SKM-1 treated with dmso at 0.1 percent for 144 hours (cell line): ENCODE data around the gene CCDC106.

Experiments
- DNase-seq: peaks from one replicate; lab custom pipeline; 2025; ENCODE audit not compliant: unreplicated experiment; lab: John Stamatoyannopoulos, UW

CCDC106 gene

DNA sequence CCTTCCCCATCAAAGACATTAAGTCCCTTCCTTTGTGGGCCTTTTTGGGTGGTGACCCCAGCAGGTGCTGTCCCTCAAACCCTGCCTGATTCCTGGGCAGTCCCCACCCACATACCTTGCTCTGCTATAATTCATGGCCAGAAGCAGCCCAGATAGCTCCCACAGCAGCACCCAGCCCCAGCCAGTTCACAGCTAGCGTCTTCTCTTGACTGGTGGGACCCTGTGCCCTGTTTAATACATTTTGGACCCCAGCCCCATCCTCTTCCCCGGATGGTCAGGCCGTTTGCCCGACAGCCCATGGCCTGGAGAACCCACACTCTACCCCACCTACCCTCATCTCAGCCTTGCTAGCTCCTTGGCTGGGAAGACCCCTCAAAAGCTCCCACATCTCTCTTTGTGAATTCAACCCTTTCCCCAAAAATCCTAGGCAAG, 2.1 kb downstream of the CCDC106 start:
- no peak for DNase-seq

DNA sequence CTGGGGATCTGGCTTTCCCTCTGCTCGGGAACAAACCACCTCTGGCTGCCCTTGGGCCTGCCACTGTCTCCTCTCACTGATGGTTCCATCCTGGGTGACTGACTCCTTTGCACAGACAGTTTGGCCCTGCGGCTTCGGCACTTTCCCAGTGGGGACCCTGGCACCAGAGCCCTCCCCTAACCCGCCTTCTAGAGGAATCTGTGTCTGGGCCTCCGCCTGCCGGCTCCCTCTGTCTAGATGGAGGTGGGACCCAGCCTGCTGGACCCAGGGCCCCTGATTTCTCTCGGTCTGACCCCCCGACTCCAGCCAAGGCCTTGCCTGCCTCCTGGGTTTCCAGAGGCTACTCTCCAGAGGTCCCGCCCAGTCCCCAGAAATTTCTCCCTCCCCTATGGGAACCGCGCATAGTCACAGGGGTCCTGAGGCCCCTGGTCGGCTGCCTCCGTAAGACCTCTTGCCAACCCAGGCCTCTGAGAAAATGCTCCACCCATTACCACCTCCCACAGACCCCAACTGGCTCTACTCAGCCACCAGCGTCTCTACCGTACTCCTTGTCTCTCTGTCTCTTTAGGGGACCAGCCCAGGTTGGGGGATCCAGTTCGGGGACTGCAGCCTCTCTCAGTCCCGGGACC, 2.7 kb downstream of the CCDC106 start:
- no peak for DNase-seq

DNA sequence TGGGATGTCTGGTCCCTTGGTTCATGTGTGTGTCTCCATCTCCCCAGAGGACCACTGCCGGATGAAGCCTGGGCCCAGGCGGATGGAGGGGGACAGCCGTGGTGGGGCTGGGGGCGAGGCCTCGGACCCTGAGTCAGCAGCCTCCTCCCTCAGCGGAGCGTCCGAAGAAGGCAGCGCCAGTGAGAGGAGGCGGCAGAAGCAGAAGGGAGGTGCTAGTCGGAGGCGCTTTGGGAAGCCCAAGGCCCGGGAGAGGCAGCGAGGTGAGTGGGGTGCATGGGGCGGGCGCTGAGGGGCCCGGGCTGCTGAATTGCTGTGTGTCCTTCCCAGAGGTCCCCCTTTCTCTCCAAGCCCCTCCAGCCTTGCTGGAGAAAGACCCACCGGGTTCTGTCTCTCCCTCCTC, 3.2 kb downstream of the CCDC106 start:
- no peak for DNase-seq

DNA sequence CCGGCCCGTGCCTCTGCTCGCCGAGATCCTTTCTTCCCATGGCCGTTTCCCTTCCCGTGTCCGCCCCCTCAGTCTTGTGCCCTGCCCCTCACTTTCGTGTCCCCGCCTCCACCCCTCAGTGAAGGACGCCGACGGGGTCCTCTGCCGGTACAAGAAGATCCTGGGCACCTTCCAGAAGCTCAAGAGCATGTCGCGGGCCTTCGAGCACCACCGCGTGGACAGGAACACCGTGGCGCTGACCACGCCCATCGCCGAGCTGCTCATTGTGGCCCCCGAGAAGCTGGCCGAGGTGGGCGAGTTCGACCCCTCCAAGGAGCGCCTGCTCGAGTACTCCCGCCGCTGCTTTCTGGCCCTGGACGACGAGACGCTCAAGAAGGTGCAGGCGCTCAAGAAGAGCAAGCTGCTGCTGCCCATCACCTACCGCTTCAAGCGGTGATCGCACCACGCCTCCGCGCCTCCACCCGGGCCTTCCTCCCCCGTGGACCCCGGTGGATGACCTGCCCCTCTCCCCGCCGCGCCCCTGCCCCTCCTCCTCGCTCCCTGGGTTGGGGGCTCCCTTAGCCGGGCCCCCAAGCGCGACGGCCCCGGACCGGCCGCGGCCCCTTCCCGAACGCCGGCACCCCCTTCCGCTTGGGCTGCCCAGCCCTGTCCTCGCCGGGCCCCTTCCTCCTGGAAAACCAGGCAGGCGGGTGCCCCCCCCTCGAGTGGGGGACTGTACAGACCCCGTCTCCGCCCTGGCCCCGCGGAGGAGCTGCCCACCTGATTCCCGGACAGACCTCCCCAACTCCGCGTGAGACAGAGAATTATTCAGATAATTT, 4.5 kb downstream of the CCDC106 start:
- no peak for DNase-seq

- DNase-seq = peak; percentile 77
Measured at GRCh38 chr19:55653651-55654322, 5.8 kb downstream of the CCDC106 start.

DNA sequence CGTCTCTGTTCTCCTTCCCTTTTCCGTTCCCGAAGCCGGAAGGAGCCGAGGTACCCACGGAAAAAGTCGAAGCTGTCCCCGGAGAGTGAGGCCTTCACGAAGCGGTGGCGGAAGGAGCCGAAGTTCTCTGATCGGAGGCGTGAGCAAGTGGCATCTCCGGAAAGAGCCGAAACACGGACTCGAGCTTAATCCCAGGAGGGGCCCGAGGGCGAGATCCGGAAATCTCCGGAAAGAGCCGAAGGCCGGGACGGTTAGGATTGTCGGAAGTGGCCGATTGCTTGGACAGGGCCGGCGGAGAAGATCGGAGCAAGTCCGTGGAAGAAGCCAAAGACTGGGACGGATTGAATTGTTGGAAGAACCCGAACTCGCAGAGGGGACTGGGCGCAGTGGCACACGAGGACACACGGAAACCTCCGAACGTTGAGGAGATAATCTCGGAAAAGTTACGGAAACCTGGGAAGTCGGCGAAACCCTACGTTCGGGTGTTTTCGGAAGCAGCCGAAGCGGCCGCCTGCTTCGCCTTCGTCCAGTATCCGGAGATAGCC, 6.4 kb downstream of the CCDC106 start:
- peak; percentile 89 for DNase-seq

GRCh38 chr19:55654868-55655647, 7.0 kb downstream of the CCDC106 start, which contains the start of gene U2AF2:
Gene U2AF2 (plus strand): TSS chr19:55655035. CDS start chr19:55655105, 70 bp downstream.
- DNase-seq = peak; percentile 68

DNA sequence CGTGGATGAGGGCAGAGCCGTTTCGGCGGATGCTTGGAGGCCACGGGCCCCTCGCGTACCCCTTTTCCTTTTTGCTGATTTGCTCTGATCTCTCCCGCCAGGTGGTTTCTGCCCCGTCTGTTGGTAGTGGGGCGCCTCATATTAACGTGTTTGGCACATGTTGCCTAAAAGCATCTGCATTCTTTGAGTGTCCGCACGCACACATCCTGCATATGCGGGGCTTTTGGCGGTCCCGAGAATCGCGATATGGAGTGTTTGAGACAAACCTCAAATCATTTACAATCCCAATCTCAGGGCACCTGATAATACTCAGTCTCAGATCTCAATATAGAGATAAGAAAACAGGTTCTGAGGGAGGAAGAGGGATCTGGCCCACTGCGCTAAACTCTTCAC, 7.6 kb downstream of the CCDC106 start:
- DNase-seq = no peak

- DNase-seq = no peak
Measured at GRCh38 chr19:55656552-55656951, 8.5 kb downstream of the CCDC106 start.

DNA sequence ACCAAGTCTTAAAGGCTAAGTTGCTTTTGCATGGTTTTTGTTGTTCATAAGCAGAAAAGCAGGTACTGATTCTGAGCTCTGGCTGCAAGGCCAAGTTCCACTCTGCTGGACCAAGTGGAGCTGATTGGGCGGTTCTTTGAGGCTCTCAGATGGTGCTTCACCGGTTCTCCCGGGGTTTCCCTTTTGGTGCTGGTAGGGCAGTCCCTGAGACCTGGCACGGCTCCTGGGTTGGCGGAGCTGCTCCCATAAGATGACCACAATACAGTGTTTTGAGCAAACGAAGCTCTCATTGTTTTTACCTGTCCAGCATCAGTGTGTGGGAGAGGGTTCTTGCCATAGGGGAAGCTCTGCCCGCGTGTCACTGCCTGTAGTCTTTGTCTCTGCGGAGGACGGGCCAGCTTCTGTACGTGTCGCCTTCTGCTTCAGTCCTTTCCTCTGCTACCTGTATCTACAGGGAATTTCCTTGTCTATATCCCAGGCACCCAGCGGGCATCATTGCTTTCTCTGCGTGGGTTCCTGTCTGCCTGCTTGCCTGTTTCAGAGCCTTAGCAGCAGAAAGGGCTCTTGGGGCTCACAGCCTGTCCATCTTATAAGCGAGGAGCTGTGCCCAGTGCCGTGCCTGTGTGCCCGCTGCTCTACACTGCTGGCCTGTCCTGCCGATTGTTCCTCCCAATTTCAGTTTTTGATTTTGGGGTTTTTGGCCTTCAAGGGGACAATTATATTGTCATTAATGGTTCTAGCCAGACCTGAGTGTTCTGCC, 9.2 kb downstream of the CCDC106 start:
- DNase-seq = no peak

DNA sequence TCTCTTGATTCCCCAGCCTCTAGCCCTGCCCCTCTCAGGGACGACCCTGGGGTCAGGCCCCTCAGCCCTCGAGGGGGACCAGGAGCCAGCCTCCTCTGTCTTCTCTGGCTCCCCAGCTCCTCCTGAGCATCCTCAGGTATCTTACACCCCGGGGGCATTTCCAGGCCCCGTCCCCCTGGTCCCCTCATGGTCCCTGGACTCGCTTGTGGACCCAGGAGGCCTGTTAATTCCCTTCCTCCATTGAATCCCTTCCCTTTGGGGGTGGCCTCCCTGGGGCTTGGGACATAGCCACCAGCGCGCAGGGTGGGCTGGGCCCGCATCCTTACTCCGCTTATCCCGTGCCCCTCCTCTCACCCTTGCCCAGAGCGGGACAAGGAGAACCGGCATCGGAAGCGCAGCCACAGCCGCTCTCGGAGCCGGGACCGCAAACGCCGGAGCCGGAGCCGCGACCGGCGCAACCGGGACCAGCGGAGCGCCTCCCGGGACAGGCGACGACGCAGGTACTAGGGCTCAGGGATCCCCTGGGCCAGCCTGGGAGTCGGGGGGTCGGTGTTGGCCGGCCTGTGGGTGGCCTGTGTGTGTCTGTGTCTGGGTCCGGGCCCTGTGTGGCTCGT, 10.9 kb downstream of the CCDC106 start:
- no peak for DNase-seq

DNA sequence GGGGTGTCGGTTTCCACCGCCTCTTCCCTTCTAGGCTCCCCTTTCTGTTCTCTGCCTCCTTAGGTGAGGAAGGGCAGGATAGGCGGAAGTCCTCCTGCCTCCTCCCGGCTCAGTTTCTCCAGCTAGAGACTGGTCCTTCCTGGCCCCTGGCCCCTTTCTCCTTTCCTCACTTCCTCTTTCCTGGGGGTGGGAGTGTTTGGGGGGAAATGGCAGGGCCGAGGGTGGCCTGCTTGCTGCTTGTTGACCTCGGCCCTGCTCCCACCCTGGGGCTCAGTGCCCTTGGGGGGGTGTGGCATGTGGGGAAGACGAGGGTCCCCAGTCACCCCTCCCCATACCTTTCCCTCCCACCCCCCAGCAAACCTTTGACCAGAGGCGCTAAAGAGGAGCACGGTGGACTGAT, 11.8 kb downstream of the CCDC106 start:
- no peak for DNase-seq

- no peak for DNase-seq
Measured at GRCh38 chr19:55660404-55660803, 12.4 kb downstream of the CCDC106 start.

DNA sequence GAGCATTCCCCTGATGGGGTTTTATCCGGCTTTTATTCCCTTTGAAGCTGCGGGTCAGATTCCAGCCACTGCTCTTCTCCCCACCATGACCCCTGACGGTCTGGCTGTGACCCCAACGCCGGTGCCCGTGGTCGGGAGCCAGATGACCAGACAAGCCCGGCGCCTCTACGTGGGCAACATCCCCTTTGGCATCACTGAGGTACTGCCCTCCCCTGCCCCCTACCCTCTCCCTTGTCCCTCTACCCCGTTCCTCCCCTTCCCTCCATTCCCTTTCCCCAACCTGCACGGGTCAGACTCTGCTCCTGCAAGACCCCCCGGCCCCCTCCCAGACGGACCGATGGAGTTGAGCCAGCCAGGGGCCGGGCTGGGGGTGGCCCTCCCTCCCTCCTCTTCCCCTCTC, 13.0 kb downstream of the CCDC106 start:
- no peak for DNase-seq

DNA sequence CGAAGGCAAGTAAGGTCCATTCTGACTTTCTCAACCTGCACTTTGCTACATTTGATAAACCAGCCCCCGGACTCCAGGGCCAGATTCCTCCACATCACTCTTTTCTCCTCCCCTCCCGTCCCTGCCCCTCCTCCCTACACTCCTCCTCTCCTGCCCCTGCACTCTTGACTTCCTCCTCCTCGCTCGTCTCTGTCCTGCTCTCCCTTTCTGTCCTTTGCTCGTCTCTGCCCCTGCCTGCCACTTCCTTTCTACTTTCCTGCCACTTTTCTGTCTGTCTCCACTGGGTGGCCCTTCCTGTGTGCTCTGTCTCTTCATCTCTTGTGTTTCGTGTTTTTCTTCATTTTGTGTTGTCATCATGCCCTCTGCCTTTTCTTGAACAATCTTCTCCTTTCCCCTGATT, 13.8 kb downstream of the CCDC106 start:
- DNase-seq = no peak

DNA sequence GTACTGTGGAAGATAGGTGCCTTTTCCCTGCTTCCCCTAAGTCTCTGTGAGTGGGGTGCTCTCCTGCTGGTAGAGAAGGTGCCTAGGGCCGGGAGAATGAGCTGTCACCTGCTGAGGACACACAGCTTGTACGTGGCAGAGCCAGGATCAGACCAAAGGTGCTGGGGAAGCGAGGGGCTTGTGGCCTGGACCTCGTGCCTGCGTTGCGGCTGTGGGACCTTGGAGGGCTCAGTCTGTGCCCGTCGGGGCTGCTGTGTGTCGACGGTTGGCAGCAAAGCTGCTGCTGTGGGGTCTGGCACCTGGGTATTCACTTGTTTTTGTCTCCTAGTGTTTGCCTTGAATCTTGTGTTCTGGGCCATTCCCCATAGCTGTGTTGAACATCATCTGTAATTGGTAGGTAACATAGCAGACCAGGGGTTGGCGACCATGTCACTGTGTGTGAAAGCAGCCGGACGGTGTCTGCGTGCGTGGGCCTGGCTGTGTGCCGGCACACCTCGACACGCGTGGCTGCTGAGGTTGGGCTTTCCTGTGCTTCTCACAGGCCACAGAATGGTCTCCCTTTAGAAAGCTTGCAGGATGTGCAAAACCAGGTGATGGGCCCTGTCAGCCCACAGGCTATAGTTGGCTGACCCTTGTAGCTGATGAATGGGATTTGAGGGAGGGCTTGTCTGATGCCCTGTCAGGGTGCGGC, 16.0 kb downstream of the CCDC106 start:
- DNase-seq = no peak

DNA sequence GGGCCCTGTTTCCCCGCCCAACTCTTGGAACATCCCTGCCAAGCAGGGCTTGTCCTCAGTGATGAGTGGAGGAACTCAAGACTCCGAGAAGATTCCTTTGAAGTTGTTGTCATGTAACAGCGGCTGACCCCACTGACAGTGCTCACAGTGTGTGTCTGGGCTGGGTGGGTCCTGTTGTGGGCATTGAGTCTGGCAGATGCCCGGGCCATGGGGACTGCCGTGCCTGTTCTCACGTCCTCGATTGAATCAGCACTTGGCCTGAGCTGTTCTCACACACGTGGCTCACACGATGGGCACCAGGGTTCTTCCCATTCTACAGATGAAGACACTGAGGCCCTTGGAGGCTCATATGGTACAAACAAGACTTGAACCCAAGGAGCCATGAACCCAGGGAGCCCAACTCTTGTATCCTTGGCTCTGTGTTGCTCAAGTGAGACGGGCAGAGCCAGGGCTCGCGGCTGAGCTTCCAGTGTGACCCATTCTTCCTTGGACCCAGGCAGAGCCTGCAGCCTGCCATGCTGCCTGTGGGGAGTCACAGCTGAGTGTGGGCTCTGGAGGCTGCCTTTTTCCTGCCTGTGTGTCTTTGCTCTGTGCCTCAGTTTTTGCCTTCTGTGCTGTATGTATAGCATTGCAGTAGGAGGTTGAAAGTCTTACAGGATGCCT, 18.5 kb downstream of the CCDC106 start:
- no peak for DNase-seq

GRCh38 chr19:55667006-55667381, 19.0 kb downstream of the CCDC106 start:
- no peak for DNase-seq

DNA sequence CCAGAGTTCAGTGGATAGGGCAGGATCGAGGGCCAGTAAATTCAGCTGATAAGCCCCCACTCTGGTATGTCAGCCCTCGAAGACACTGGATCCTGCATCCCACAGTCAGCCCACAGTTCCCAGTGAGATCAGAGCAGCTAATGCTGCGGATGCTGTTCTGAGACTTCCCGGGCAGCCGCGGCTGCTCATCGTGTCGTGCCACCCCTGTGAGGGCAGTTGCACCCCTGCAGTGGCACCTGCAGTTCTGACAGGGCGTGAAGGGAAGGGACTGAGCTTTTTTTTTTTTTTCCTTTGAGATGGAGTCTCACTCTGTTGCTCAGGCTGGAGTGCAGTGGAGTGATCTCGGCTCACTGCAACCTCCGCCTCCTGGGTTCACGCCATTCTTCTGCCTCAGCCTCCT, 19.5 kb downstream of the CCDC106 start:
- DNase-seq = no peak
